Stimulated activated CD4-positive, alpha-beta T cell treated with anti-CD3 and anti-CD28 coated beads, Interleukin-4, amount 100 ng/mL, for 4 hours (primary cell): ENCODE data around the gene MARK1.
"Not testable (repeated sequence)": the region's sequence is repeated elsewhere in the genome, so short reads cannot be mapped to it uniquely, and the experiment has no call there.

Experiments
- DNase-seq, 2 experiments: peaks; one replicate each; pipeline ENCODE4 v3.0.0-alpha.2; 2020

The MARK1 gene

GRCh38 chr1:220529521-220530020, 1.6 kb downstream of the MARK1 start:
- no peak for DNase-seq

GRCh38 chr1:220533504-220534109, 5.7 kb downstream of the MARK1 start:
- no peak for DNase-seq

- no peak for DNase-seq
These were observed 17.0 kb downstream of the MARK1 start for GRCh38 chr1:220544901-220545303.

- DNase-seq, result no peak
These were observed 23.0 kb downstream of the MARK1 start for GRCh38 chr1:220550811-220551399.

GRCh38 chr1:220551718-220552117, 23.8 kb downstream of the MARK1 start:
- no peak for DNase-seq

GRCh38 chr1:220552672-220553260, 24.8 kb downstream of the MARK1 start:
- no peak for DNase-seq

GRCh38 chr1:220556641-220557040, 28.7 kb downstream of the MARK1 start:
- no peak for DNase-seq

GRCh38 chr1:220563564-220563963, 35.6 kb downstream of the MARK1 start:
- DNase-seq, result no peak

GRCh38 chr1:220564216-220564615, 36.3 kb downstream of the MARK1 start:
- no peak for DNase-seq

GRCh38 chr1:220565670-220566069, 37.7 kb downstream of the MARK1 start:
- no peak for DNase-seq

GRCh38 chr1:220566869-220567268, 38.9 kb downstream of the MARK1 start:
- DNase-seq, result no peak

GRCh38 chr1:220572416-220572815, 44.5 kb downstream of the MARK1 start:
- DNase-seq, result no peak

GRCh38 chr1:220573836-220574235, 45.9 kb downstream of the MARK1 start:
- no peak for DNase-seq

GRCh38 chr1:220575718-220576497, 48.0 kb downstream of the MARK1 start:
- no peak for DNase-seq

- DNase-seq, result no peak
These were observed 50.0 kb downstream of the MARK1 start for GRCh38 chr1:220577926-220578325.

- DNase-seq, result no peak
These were observed 51.4 kb downstream of the MARK1 start for GRCh38 chr1:220579317-220579716.

GRCh38 chr1:220592714-220593113, 64.8 kb downstream of the MARK1 start:
- no peak for DNase-seq

- no peak for DNase-seq
These were observed 66.4 kb downstream of the MARK1 start for GRCh38 chr1:220594356-220594755.

GRCh38 chr1:220595179-220595578, 67.2 kb downstream of the MARK1 start:
- DNase-seq, result no peak

- DNase-seq, result no peak
These were observed 77.0 kb downstream of the MARK1 start for GRCh38 chr1:220604926-220605325.

- DNase-seq, result not testable (repeated sequence)
These were observed 77.7 kb downstream of the MARK1 start for GRCh38 chr1:220605651-220606050.

GRCh38 chr1:220611100-220611499, 83.2 kb downstream of the MARK1 start:
- DNase-seq, result not testable (repeated sequence)

- DNase-seq, result no peak
These were observed 88.9 kb downstream of the MARK1 start for GRCh38 chr1:220616836-220617235.

- DNase-seq, result no peak
These were observed 100.5 kb downstream of the MARK1 start for GRCh38 chr1:220628431-220628830.
